WTC11 (cell line): ENCODE measurements around the gene CNOT1. TPM values are rescaled to one million over a fixed set of nuclear protein-coding genes. Genes with fewer than 3 reads are reported as not detected.
"Not testable (repeated sequence)": the region's sequence is repeated elsewhere in the genome, so short reads cannot be mapped to it uniquely, and the experiment has no call there.

Source experiments
- ATAC-seq: fragments of 200-7000 bp; cut with Tn5 transposase; 2 replicates; pipeline ENCODE4 v1.10.0; 2021; ENCODE audit warnings: mild to moderate bottlenecking, moderate library complexity
- CTCF ChIA-PET: fragments of 300-600 bp; sonication (Branson Sonifier 250); formaldehyde crosslinking; loops from one replicate; lab custom pipeline; 2021; ENCODE audit warnings: antibody characterized with exemption; lab: Charles Lee
- POLR2A ChIA-PET: fragments of 350-600 bp; sonication (Branson Sonifier 250); formaldehyde crosslinking; loops from one replicate; lab custom pipeline; 2021; ENCODE audit warnings: antibody characterized with exemption; lab: Charles Lee
- DNase-seq: peaks from one replicate; pipeline ENCODE4 v3.0.0; 2021; ENCODE audit warnings: low spot score
- H3K27ac Mint-ChIP-seq: 2 replicates; pipeline ENCODE4 v1.8.0; 2021; ENCODE audit warnings: mixed read lengths
- H3K27me3 Mint-ChIP-seq: 2 replicates; pipeline ENCODE4 v1.8.0; 2021; ENCODE audit warnings: low read depth, mild to moderate bottlenecking, moderate library complexity, mixed read lengths
- H3K36me3 Mint-ChIP-seq: 2 replicates; pipeline ENCODE4 v1.8.0; 2021; ENCODE audit warnings: mixed read lengths
- H3K4me1 Mint-ChIP-seq: 2 replicates; pipeline ENCODE4 v1.8.0; 2022; ENCODE audit warnings: mixed read lengths
- H3K4me3 Mint-ChIP-seq: 2 replicates; pipeline ENCODE4 v1.8.0; 2021; ENCODE audit warnings: mild to moderate bottlenecking, moderate library complexity, mixed read lengths
- H3K9me3 Mint-ChIP-seq: 2 replicates; pipeline ENCODE4 v1.8.0; 2021; ENCODE audit warnings: mixed read lengths
- CBFB ChIP-seq: sonication (generic); formaldehyde crosslinking; IDR thresholded peaks from 2 replicates; pipeline ENCODE4 v1.8.1; 2022; ENCODE audit warnings: mild to moderate bottlenecking, low read depth, missing genetic modification reagents
- CDX4 ChIP-seq: fragments of 250-450 bp; sonication (Bioruptor Pico); IDR thresholded peaks from 2 replicates; pipeline ENCODE4 v1.9.0; 2021; ENCODE audit warnings: moderate library complexity, mild to moderate bottlenecking, inconsistent platforms, borderline replicate concordance
- CREB1 ChIP-seq: sonication (generic); formaldehyde crosslinking; IDR thresholded peaks from 2 replicates; pipeline ENCODE4 v1.8.0; 2023; ENCODE audit warnings: mild to moderate bottlenecking, missing genetic modification reagents
- E2F5 ChIP-seq: sonication (generic); formaldehyde crosslinking; IDR thresholded peaks from 2 replicates; pipeline ENCODE4 v1.8.1; 2022; ENCODE audit warnings: mild to moderate bottlenecking, moderate library complexity, missing genetic modification reagents
- EMX1 ChIP-seq: fragments of 250-450 bp; sonication (Bioruptor Pico); IDR thresholded peaks from 2 replicates; pipeline ENCODE4 v1.8.0; 2021; ENCODE audit warnings: mild to moderate bottlenecking
- ERG ChIP-seq: fragments of 250-450 bp; sonication (Bioruptor Pico); IDR thresholded peaks from 2 replicates; pipeline ENCODE4 v1.8.0; 2021; ENCODE audit warnings: mild to moderate bottlenecking
- FOXJ3 ChIP-seq: sonication (generic); formaldehyde crosslinking; IDR thresholded peaks from 2 replicates; pipeline ENCODE4 v1.9.0; 2021; ENCODE audit warnings: missing genetic modification reagents, mild to moderate bottlenecking, borderline replicate concordance
- FOXK1 ChIP-seq: sonication (generic); formaldehyde crosslinking; IDR thresholded peaks from 2 replicates; pipeline ENCODE4 v1.8.0; 2022; ENCODE audit warnings: mild to moderate bottlenecking, moderate library complexity, missing genetic modification reagents
- HMGXB4 ChIP-seq: sonication (generic); formaldehyde crosslinking; IDR thresholded peaks from 2 replicates; pipeline ENCODE4 v1.8.1; 2023; ENCODE audit warnings: mild to moderate bottlenecking, moderate library complexity, missing genetic modification reagents
- JUN ChIP-seq: sonication (generic); formaldehyde crosslinking; IDR thresholded peaks from 2 replicates; pipeline ENCODE4 v1.8.0; 2023; ENCODE audit warnings: mild to moderate bottlenecking, missing genetic modification reagents
- MAX ChIP-seq: sonication (generic); formaldehyde crosslinking; IDR thresholded peaks from 2 replicates; pipeline ENCODE4 v1.8.0; 2022; ENCODE audit warnings: mild to moderate bottlenecking, missing genetic modification reagents
- SP1 ChIP-seq: sonication (generic); formaldehyde crosslinking; conservative IDR thresholded peaks from 2 replicates; pipeline ENCODE4 v1.8.1; 2022; ENCODE audit warnings: missing genetic modification reagents
- ZBTB21 ChIP-seq: sonication (generic); formaldehyde crosslinking; IDR thresholded peaks from 2 replicates; pipeline ENCODE4 v1.8.1; 2023; ENCODE audit warnings: mild to moderate bottlenecking, missing genetic modification reagents, borderline replicate concordance
- ZNF121 ChIP-seq: sonication (generic); formaldehyde crosslinking; IDR thresholded peaks from 2 replicates; pipeline ENCODE4 v1.8.0; 2023; ENCODE audit warnings: missing genetic modification reagents
- total RNA-seq: library from RNA; stranded (reverse); gene quantifications from 3 replicates; pipeline ENCODE4 v1.2.3, GENCODE V29; 2021
- TF ChIP-seq, protein P1 (sequence below): sonication (generic); formaldehyde crosslinking; IDR thresholded peaks from 2 replicates; pipeline ENCODE4 v1.8.1; 2023; ENCODE audit warnings: mild to moderate bottlenecking, missing genetic modification reagents, moderate library complexity
- TF ChIP-seq, protein P2 (sequence below): sonication (generic); formaldehyde crosslinking; IDR thresholded peaks from 2 replicates; pipeline ENCODE4 v1.8.1; 2022; ENCODE audit warnings: missing genetic modification reagents, borderline replicate concordance
- TF ChIP-seq, protein P3 (sequence below): sonication (generic); formaldehyde crosslinking; conservative IDR thresholded peaks from 2 replicates; pipeline ENCODE4 v1.8.1; 2022; ENCODE audit warnings: mild to moderate bottlenecking, missing genetic modification reagents

The CNOT1 gene
- total RNA-seq, 1 experiment from 2014 or later: 314 TPM

DNA sequence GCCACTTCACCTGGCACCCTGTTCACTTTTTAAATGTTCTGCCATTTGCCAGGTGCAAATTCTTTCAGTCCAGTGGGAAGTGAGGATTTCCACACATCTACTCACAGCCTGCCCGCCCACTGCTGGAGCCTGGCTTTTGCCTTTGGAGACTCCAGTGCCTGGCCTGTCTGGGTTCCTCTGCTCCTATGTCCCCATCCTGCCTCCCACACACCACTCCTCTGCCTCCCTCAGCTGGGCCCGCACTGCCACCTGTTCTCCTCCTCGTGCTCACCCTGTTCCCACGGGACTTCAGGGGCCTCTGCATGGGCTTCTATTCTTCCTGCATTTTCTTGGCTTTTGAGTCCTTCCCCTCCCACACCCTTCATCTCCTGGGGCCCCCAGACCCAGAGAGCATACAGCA lies 137.6 kb downstream of the CNOT1 start:
- peaks cover 13% of the 10 kb centered on the region for H3K27me3 Mint-ChIP-seq
- no peak overlapping the region for H3K4me3 Mint-ChIP-seq
- H3K9me3 Mint-ChIP-seq: no peaks in the 10 kb centered on the region
- H3K4me1 Mint-ChIP-seq: peaks cover 14% of the 10 kb centered on the region
- CTCF ChIA-PET: interaction anchor here (1.0 kb wide), 1 partner anchor 266 kb away, joined by 3 read pairs; no protein-coding TSS in a partner anchor
- TF ChIP-seq FOXK1 (CRISPR knock-in tag) (no peak), ZNF121 (CRISPR knock-in tag) (no peak), JUN (no peak), ZBTB21 (CRISPR knock-in tag) (no peak), EMX1 (CRISPR knock-in tag) (no peak), FOXJ3 (CRISPR knock-in tag) (no peak), CREB1 (CRISPR knock-in tag) (no peak), HMGXB4 (CRISPR knock-in tag) (no peak), E2F5 (CRISPR knock-in tag) (no peak), CDX4 (CRISPR knock-in tag) (no peak), CBFB (CRISPR knock-in tag) (no peak)
- TF ChIP-seq, protein P1, sequence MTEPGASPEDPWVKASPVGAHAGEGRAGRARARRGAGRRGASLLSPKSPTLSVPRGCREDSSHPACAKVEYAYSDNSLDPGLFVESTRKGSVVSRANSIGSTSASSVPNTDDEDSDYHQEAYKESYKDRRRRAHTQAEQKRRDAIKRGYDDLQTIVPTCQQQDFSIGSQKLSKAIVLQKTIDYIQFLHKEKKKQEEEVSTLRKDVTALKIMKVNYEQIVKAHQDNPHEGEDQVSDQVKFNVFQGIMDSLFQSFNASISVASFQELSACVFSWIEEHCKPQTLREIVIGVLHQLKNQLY (CRISPR knock-in tag): no peak
- TF ChIP-seq, protein P2, sequence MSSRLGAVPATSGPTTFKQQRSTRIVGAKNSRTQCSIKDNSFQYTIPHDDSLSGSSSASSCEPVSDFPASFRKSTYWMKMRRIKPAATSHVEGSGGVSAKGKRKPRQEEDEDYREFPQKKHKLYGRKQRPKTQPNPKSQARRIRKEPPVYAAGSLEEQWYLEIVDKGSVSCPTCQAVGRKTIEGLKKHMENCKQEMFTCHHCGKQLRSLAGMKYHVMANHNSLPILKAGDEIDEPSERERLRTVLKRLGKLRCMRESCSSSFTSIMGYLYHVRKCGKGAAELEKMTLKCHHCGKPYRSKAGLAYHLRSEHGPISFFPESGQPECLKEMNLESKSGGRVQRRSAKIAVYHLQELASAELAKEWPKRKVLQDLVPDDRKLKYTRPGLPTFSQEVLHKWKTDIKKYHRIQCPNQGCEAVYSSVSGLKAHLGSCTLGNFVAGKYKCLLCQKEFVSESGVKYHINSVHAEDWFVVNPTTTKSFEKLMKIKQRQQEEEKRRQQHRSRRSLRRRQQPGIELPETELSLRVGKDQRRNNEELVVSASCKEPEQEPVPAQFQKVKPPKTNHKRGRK (CRISPR knock-in tag): no peak
- TF ChIP-seq, protein P3, sequence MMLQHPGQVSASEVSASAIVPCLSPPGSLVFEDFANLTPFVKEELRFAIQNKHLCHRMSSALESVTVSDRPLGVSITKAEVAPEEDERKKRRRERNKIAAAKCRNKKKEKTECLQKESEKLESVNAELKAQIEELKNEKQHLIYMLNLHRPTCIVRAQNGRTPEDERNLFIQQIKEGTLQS (CRISPR knock-in tag): no peak
- POLR2A ChIA-PET: interaction anchor here (0.7 kb wide), 1 partner anchor 8 kb away, joined by 5 read pairs; no protein-coding TSS in a partner anchor
- H3K36me3 Mint-ChIP-seq: no peaks in the 10 kb centered on the region
- H3K27ac Mint-ChIP-seq: no peak overlapping the region
- ATAC-seq (no peak), DNase-seq (no peak)

DNA sequence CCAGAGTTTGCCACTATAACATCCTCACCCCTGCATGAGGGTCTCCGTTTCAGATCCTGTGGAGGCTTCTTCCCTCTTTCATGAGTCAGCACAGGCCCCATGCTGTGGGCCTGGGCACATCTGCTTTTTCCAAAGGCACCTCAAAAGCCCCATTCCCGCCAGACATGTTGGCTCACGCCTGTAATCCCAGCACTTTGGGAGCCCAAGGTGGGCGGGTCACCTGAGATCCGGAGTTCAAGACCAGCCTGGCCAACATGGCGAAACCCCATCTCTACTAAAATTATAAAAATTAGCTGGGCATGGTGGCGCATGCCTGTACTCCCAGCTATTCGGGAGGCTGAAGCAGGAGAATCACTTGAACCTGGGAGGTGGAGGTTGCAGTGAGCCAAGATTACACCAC lies 139.1 kb downstream of the CNOT1 start:
- H3K9me3 Mint-ChIP-seq, H3K27ac Mint-ChIP-seq, H3K4me3 Mint-ChIP-seq, CTCF ChIA-PET, DNase-seq, ATAC-seq, H3K36me3 Mint-ChIP-seq, POLR2A ChIA-PET: not testable (repeated sequence)
- peaks cover 10% of the 10 kb centered on the region for H3K27me3 Mint-ChIP-seq
- peaks cover 11% of the 10 kb centered on the region for H3K4me1 Mint-ChIP-seq

- Mint-ChIP-seq H3K27ac (no peak overlapping the region), H3K36me3 (no peaks in the 10 kb centered on the region), H3K4me3 (no peak overlapping the region), H3K4me1 (peaks cover 7% of the 10 kb centered on the region), H3K9me3 (no peaks in the 10 kb centered on the region), H3K27me3 (peaks cover 10% of the 10 kb centered on the region)
- ChIA-PET CTCF (interaction anchor here (3.3 to 5.1 kb wide), 3 partner anchors 150 to 190 kb away, joined by 18 to 122 read pairs (median 101); no protein-coding TSS in a partner anchor), POLR2A (no interaction called here)
- no peak for DNase-seq
- TF ChIP-seq MAX (CRISPR knock-in tag): no peak
- no peak for TF ChIP-seq ERG (CRISPR knock-in tag)
- TF ChIP-seq SP1: no peak
- TF ChIP-seq, protein P2 (CRISPR knock-in tag): no peak
- ATAC-seq: no peak
These were observed 139.6 kb downstream of the CNOT1 start for GRCh38 chr16:58490065-58490464.
